GM10266 (cell line): ENCODE data around the gene MTFR1L.

Source experiments
- DNase-seq: peaks from one replicate; pipeline ENCODE4 v3.0.0; 2012; ENCODE audit errors: extremely low spot score
- CTCF ChIP-seq: IDR thresholded peaks from 2 replicates; pipeline ENCODE4 v1.5.1; 2012; ENCODE audit warnings: mild to moderate bottlenecking, low read depth; ENCODE audit not compliant: control insufficient read depth, insufficient read depth; ENCODE audit errors: missing control alignments

The MTFR1L gene

DNA sequence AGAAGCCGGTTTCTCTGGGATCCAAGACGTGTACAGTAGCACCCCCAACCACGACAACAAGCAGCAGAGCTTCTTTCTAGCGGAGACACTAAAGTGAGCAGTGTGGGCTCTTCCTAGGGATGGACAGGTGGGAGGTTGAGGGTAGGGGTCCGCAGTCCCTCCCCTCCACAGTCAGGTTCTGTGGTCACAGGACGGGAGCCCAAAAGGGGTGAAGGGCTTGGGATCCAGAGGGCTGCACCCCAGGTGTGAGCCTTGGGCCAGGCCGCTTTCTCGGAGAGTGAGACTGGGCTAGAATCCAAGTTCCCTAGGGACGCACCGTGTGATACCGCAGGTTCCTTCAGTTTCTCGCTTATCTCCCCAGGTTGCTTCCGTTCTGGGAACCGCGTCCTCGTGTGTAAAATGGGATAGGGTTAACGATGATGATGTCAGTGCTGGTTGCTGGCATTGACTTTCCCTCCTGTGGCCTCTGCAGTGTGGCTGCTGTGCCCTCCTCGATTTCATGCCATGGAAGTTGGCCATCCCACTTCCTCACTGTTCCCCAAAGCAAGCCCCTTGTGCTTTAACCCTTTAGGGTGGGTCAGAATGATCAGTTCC is 37.0 kb upstream of the MTFR1L start:
- TF ChIP-seq CTCF = no peak

DNA sequence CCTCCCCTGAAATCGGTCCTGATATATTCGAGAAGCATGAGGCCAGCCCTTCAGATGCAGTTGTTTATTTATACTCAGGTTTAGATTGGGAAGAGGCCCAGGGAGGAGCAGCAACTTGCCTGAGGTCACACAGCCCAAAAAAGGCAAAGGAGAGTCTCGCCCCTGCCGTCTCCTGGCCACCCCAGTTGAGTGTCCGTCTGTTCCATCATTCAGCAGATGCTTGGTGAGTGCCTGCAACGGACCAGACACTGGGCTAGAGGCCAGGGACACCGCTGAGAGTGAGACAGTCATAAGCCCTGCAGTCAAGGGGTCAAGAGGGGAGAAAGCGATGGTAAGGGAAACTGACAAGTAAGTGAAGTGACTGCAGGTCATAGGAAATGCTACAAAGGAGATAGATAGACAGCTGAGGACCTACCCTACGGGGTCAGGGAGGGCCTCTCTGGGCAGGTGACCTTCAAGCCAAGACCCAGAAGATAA is 35.1 kb upstream of the MTFR1L start:
- no peak for TF ChIP-seq CTCF
- no peak for DNase-seq

More for the DNA sequence above, 37.0 kb upstream of the MTFR1L start:
- DNase-seq = no peak

- no peak for DNase-seq
- no peak for TF ChIP-seq CTCF
These were observed 34.3 kb upstream of the MTFR1L start for GRCh38 chr1:25785333-25786067.

DNA sequence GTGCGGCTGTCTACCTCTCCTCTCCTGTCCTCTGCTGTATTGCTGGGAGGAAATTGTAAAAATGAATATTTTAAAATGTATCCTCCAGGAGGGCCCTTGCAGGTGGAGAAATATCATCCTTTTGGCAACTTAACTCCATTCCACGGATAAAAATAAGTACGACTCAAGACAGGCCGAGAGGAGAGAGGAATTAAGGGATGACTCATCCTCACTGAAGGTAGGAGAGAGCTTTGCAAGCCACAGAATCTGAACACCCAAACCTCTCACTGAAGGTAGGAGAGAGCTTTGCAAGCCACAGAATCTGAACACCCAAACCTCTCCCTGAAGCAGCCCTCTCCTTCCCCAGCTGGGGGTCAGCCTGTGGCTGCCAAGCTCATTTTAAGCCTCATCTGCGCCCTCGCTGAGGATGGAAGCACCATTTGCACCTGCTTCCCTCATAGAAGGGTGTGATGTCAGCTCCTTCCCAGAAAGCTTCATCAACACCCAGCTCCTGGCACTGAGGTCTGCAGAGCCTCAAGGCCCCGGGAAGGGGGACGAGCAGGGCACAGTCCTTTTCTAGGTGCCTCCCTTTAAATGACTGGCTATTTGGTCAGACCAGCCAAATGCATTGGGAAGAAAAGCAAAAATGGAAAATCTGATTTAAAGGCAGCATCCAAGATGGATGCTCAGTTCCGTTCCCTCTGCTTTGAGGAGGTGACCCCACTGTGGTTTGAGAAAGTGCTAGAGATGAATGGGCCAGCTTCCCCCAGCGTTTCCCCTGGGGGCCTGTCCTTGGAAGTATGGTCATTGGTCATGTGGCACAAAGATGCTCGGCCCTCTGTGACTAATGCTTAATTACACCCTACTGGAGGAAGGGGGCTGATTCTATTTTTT is 32.6 kb upstream of the MTFR1L start:
- TF ChIP-seq CTCF = no peak
- no peak for DNase-seq

DNA sequence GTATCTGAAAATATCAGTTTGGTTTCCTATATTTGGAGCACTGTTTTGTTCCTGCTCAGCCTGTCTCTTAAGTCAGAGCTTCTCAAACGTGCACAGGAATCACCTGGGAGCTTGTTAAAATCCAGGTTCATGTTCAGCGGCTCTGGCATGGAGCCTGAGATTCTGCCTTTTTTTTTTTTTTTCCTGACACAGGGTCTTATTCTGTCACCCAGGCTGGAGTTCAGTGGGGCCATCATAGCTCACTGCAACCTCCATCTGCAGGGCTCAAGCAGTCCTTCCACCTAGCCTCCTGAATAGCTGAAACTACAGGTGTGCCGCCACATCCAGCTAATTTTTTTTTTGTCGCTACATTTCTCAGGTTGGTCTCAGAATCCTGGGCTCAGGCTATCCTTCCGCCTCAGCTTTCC is 32.0 kb upstream of the MTFR1L start:
- DNase-seq = no peak
- no peak for TF ChIP-seq CTCF

GRCh38 chr1:25790472-25790871 is 29.3 kb upstream of the MTFR1L start:
- no peak for TF ChIP-seq CTCF
- DNase-seq = no peak

- no peak for TF ChIP-seq CTCF
- DNase-seq = no peak
These were observed 27.6 kb upstream of the MTFR1L start for GRCh38 chr1:25792115-25792514.
